Prostate gland (tissue), 2 donors: ENCODE results near the gene BTG3. TPM values are rescaled to one million over a fixed set of nuclear protein-coding genes. Genes with fewer than 3 reads are reported as not detected.

Experiments
- DNase-seq: peaks from one replicate; pipeline ENCODE4 v3.0.0-alpha.2; 2019; ENCODE audit warnings: low spot score
- H3K27ac ChIP-seq, 2 donors: fragments of 200-600 bp; sonication (generic); 2 replicates each; pipeline ENCODE4 v1.5.1; 2017 to 2019
- H3K27me3 ChIP-seq: fragments of 200-600 bp; sonication (generic); replicated peaks from 2 replicates; pipeline ENCODE4 v1.5.1; 2019; ENCODE audit not compliant: insufficient read depth
- H3K36me3 ChIP-seq, 2 donors: fragments of 200-600 bp; sonication (generic); 1 replicate in 1 of 2; 2 replicates in 1 of 2; pipeline versions ENCODE4 v1.5.1 to v1.8.1; 2017 to 2019
- H3K4me1 ChIP-seq: fragments of 200-600 bp; sonication (generic); replicated peaks from 2 replicates; pipeline ENCODE4 v1.5.1; 2019
- H3K4me3 ChIP-seq, 2 donors: fragments of 200-600 bp; sonication (generic); 2 replicates each; pipeline ENCODE4 v1.5.1; 2017 to 2019
- H3K9me3 ChIP-seq: fragments of 200-600 bp; sonication (generic); 2 replicates; pipeline ENCODE4 v1.5.1; 2017
- POLR2A ChIP-seq: fragments of 450-650 bp; IDR thresholded peaks from one replicate; pipeline ENCODE4 v1.6.1; 2016; ENCODE audit warnings: antibody characterized with exemption, mild to moderate bottlenecking
- POLR2AphosphoS5 ChIP-seq: sonication (generic); formaldehyde crosslinking; IDR thresholded peaks from one replicate; pipeline ENCODE4 v1.6.1; 2017; ENCODE audit warnings: antibody characterized with exemption
- WGBS: methylation state at CpG from one replicate; pipeline ENCODE4 v1.1.5; 2018; 5-methylcytosine and 5-hydroxymethylcytosine counted together
- intact Hi-C: fragments of 100-400 bp; cut with DNase I; formaldehyde crosslinking; loops from one replicate; pipeline ENCODE4 v1.14.2; 2022
- total RNA-seq, 2 donors: library from RNA; depleted of rRNA; stranded (reverse); fragments of >200 nt; gene quantifications; one replicate each; pipeline ENCODE4 v1.1.0, GENCODE V29; 2016
- TF ChIP-seq, protein P1 (sequence below), 4 experiments: fragments of 200-600 bp in 2 of 4; fragments of 450-650 bp in 2 of 4; sonication (generic) in 2 of 4; IDR thresholded peaks; 1 replicate in 3 of 4; 2 replicates in 1 of 4; pipeline ENCODE4 v1.5.1; 2016 to 2019; ENCODE audit warnings: antibody characterized with exemption in 4 of 4, mild to moderate bottlenecking in 2 of 4, moderate library complexity in 2 of 4

BTG3 gene
- total RNA-seq, 2 donors from 2014 or later, result 35.4 to 144 TPM

DNA sequence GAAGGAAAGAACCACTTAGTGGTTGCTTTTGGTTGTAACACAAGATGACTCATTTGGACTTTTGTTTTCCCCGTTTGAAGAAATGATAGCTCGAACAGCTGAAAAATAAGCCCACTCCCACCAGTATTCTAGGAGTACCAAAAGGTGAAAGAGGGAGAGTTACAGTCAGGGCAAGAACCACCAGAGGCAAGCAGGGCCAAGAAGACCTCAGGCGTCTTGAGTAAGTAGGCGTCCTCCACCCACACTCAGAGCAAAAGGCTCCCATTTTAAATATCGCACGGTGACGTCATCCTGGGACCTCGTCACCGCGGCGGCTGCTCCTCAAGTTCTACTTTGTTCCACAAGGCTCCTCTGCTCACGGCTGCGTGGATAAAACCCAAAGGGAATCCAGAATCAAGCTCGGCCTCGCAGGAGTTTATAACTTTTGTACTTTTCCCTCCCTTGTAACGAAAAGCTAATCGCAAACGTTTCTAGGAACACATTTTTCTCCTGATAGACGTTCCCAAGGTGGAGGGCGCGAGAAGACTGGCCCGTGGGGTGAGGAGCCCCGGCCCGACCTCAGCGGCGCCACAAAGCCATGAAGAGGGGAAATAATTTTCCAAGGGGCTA, 1.2 kb downstream of the BTG3 start:
- Histone ChIP-seq H3K4me1 (no peaks in the 10 kb centered on the region), H3K27me3 (no peaks in the 10 kb centered on the region), H3K9me3 (no peaks in the 10 kb centered on the region), H3K36me3 (no peaks in the 10 kb centered on the region), H3K4me3 (peak overlapping the region; percentile 70 to 80), H3K27ac (peak overlapping the region; percentile 86 to 87)
- WGBS, result 0% methylated on average over 26 of the region's 26 CpGs
- peak; percentile 81 for DNase-seq
- TF ChIP-seq POLR2A (peak; percentile 80), POLR2AphosphoS5 (no peak)
- TF ChIP-seq, protein P1, sequence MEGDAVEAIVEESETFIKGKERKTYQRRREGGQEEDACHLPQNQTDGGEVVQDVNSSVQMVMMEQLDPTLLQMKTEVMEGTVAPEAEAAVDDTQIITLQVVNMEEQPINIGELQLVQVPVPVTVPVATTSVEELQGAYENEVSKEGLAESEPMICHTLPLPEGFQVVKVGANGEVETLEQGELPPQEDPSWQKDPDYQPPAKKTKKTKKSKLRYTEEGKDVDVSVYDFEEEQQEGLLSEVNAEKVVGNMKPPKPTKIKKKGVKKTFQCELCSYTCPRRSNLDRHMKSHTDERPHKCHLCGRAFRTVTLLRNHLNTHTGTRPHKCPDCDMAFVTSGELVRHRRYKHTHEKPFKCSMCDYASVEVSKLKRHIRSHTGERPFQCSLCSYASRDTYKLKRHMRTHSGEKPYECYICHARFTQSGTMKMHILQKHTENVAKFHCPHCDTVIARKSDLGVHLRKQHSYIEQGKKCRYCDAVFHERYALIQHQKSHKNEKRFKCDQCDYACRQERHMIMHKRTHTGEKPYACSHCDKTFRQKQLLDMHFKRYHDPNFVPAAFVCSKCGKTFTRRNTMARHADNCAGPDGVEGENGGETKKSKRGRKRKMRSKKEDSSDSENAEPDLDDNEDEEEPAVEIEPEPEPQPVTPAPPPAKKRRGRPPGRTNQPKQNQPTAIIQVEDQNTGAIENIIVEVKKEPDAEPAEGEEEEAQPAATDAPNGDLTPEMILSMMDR (IDR thresholded peaks at IDR 0.05), result no peak
- intact Hi-C loops, result loop anchor here (5.0 kb wide), 1 partner anchor 206 kb away; the partner anchor contains the start of gene C21orf91

DNA sequence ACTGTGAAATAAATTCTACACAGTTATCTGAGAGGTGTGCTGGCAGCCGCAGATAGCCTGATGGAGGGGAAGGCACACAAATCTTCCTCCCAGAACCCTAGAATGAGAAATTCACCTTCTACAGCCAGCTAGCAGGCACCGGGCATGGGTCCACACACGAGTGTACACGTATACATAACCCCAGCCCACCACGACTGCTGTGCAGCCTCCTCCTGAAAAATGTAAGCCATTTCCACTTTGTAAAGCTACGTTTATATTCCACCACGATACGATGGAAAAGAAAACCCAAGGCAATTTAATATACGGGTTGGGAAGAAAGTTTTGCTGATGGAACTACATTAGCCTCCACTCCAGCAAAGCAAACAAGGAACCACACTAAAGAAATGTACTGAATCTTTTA, 1.8 kb downstream of the BTG3 start:
- WGBS, result 12% methylated on average over 9 of the region's 9 CpGs
- H3K9me3 ChIP-seq, result no peaks in the 10 kb centered on the region
- H3K4me1 ChIP-seq, result no peaks in the 10 kb centered on the region
- intact Hi-C loops, result loop anchor here (5.0 kb wide), 1 partner anchor 206 kb away; the partner anchor contains the start of gene C21orf91
- H3K4me3 ChIP-seq, result peak overlapping the region; percentile 70 to 80
- H3K27ac ChIP-seq, result peak overlapping the region; percentile 86 to 87
- TF ChIP-seq POLR2A (no peak), POLR2AphosphoS5 (no peak)
- TF ChIP-seq, protein P1 (IDR thresholded peaks at IDR 0.05), result no peak
- no peaks in the 10 kb centered on the region for H3K36me3 ChIP-seq
- DNase-seq, result peak; percentile 21
- no peaks in the 10 kb centered on the region for H3K27me3 ChIP-seq

DNA sequence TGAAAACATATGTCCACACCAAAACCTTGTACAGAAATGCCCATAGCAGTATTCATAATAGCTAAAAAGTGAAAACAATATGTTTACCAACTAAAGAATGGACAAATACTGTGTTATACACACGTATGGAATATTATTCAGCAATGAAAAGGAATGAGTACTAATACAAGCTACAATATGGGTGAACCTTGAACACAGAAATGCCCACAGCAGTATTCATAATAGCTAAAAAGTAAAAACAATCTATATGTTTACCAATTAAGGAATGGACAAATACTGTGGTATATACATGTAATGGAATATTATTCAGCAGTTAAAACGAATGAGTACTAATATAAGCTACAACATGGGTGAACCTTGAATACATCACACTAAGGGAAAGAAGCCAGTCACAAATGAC, 3.0 kb downstream of the BTG3 start:
- Histone ChIP-seq H3K27me3 (no peaks in the 10 kb centered on the region), H3K36me3 (no peaks in the 10 kb centered on the region), H3K4me1 (no peaks in the 10 kb centered on the region), H3K9me3 (no peaks in the 10 kb centered on the region), H3K27ac (no peak overlapping the region), H3K4me3 (no peak overlapping the region)
- no peak for TF ChIP-seq POLR2A
- TF ChIP-seq, protein P1 (IDR thresholded peaks at IDR 0.05), result no peak
- TF ChIP-seq POLR2AphosphoS5, result no peak
- intact Hi-C loops, result loop anchor here (5.0 kb wide), 1 partner anchor 208 kb away; the partner anchor contains the start of gene C21orf91
- DNase-seq, result no peak
- WGBS, result 92% methylated on average over 2 of the region's 2 CpGs

DNA sequence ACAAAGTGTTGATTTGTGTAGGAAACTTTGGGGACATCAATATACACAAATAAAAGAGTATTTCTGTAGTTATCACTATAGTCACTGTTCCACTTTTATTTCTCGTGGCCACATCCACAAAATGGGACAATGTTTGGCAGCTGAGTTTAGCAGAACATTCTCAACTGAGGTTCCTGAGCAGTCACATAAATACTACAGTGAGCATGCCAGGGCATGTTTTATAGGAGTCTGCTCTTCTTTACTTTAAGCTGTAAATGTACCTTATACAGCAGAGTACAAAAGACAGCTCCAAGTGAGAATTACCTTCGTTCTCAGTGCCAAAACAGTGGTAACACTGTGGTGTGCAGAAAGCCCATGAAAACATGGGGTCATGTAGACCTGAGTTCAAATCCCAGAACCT, 5.0 kb downstream of the BTG3 start:
- Histone ChIP-seq H3K27me3 (no peaks in the 10 kb centered on the region), H3K27ac (no peak overlapping the region), H3K36me3 (no peaks in the 10 kb centered on the region), H3K4me3 (no peak overlapping the region), H3K4me1 (no peaks in the 10 kb centered on the region), H3K9me3 (no peaks in the 10 kb centered on the region)
- intact Hi-C loops, result no loop called here
- 50% methylated on average over 2 of the region's 2 CpGs for WGBS
- TF ChIP-seq POLR2AphosphoS5, result peak; percentile 53
- TF ChIP-seq, protein P1 (IDR thresholded peaks at IDR 0.05), result no peak
- DNase-seq, result peak; percentile 44

DNA sequence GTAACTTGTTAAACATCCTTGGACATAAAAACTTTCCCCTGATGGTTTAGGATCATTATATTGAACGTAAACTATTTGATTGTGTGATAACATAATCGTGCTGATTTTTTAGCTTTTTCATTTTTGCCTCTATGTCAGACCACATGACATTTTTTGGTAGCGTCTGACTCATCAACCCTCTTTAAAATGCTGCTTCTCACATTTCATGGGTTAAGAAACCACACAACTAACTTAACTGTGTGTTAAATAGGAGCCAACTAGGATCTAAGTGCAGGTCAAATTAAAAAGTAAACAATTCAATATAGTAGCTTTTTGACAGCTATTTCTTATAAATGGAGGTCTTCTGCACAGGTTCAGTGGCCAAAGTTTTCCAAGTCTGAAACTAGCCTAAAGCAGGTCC, 9.8 kb downstream of the BTG3 start:
- intact Hi-C loops, result no loop called here
- no peak overlapping the region for H3K4me3 ChIP-seq
- no peaks in the 10 kb centered on the region for H3K36me3 ChIP-seq
- no peak for TF ChIP-seq POLR2A
- TF ChIP-seq, protein P1 (IDR thresholded peaks at IDR 0.05), result no peak
- H3K9me3 ChIP-seq, result no peaks in the 10 kb centered on the region
- DNase-seq, result no peak
- no peak overlapping the region for H3K27ac ChIP-seq
- no peaks in the 10 kb centered on the region for H3K4me1 ChIP-seq
- H3K27me3 ChIP-seq, result no peaks in the 10 kb centered on the region
- 52% methylated on average over 3 of the region's 3 CpGs for WGBS
